HG03196 (cell line): ENCODE measurements around the gene DISP3.

ENCODE experiments used
- ATAC-seq: cut with Tn5 transposase; IDR thresholded peaks from one replicate; pipeline ENCODE4 v1.9.1; 2021; ENCODE audit not compliant: unreplicated experiment

Gene DISP3

GRCh38 chr1:11525516-11525915 lies 46.6 kb downstream of the DISP3 start:
- no peak for ATAC-seq

GRCh38 chr1:11526071-11526895 lies 47.3 kb downstream of the DISP3 start:
- no peak for ATAC-seq

GRCh38 chr1:11527541-11528452 lies 48.8 kb downstream of the DISP3 start:
- no peak for ATAC-seq

GRCh38 chr1:11528611-11529261 lies 49.8 kb downstream of the DISP3 start:
- no peak for ATAC-seq

GRCh38 chr1:11529330-11529729 lies 50.4 kb downstream of the DISP3 start:
- ATAC-seq, result no peak

- ATAC-seq, result no peak
Measured at GRCh38 chr1:11529763-11530730, 51.1 kb downstream of the DISP3 start.

GRCh38 chr1:11530731-11531311 lies 51.9 kb downstream of the DISP3 start:
- ATAC-seq, result no peak

- ATAC-seq, result no peak
Measured at GRCh38 chr1:11531314-11531870, 52.4 kb downstream of the DISP3 start.

GRCh38 chr1:11531943-11532342 lies 53.0 kb downstream of the DISP3 start:
- ATAC-seq, result no peak

- ATAC-seq, result no peak
Measured at GRCh38 chr1:11533790-11534787, 55.1 kb downstream of the DISP3 start.

GRCh38 chr1:11534846-11535245 lies 55.9 kb downstream of the DISP3 start:
- ATAC-seq, result no peak

- ATAC-seq, result no peak
Measured at GRCh38 chr1:11535316-11535715, 56.4 kb downstream of the DISP3 start.

- ATAC-seq, result no peak
Measured at GRCh38 chr1:11535761-11536572, 57.0 kb downstream of the DISP3 start.

GRCh38 chr1:11536573-11537379 lies 57.8 kb downstream of the DISP3 start:
- ATAC-seq, result no peak

GRCh38 chr1:11537380-11537764 lies 58.4 kb downstream of the DISP3 start:
- ATAC-seq, result no peak

- ATAC-seq, result no peak
Measured at GRCh38 chr1:11537854-11538591, 59.1 kb downstream of the DISP3 start.
